ENCODE data around the gene OVOL3.

OVOL3 gene

DNA sequence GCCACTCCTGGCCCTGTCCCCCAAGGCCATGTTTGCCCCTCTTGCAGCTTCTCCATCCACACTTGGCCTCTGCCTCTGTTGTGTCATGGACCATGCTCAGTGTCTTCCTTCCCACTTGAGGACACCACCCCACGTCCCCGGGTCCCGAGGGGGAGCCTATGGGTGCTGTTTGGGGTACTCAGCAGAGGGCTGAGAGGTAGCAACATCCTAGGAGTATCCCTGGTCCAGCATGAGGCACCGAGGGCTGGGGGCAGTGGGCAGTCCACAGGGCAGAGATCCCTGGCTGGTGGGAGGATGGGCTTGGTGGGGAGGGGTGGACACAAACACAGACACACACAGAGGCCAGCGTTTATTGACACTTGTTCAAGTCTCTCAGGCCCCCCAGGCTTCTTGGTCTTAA, 39.6 kb downstream of the OVOL3 start:
- Histone ChIP-seq H3K27ac (replicated peaks) (no peak overlapping the region), H3K4me3 (replicated peaks; ENCODE audit: insufficient read depth, low read length) (no peak overlapping the region), H3K27me3 (ENCODE audit: insufficient read depth, poor library complexity, severe bottlenecking) (no peaks in the 10 kb centered on the region)
- no peak for DNase-seq (ENCODE audit: low read depth in 1 of 2, low spot score in 1 of 2)
- TF ChIP-seq SPI1 (IDR thresholded peaks at IDR 0.05; ENCODE audit: borderline replicate concordance, low read depth) (no peak), GABPA (IDR thresholded peaks at IDR 0.05; ENCODE audit: low read depth) (no peak), POLR2AphosphoS5 (IDR thresholded peaks at IDR 0.05; ENCODE audit: low read depth) (no peak)
- TF ChIP-seq, protein P1, sequence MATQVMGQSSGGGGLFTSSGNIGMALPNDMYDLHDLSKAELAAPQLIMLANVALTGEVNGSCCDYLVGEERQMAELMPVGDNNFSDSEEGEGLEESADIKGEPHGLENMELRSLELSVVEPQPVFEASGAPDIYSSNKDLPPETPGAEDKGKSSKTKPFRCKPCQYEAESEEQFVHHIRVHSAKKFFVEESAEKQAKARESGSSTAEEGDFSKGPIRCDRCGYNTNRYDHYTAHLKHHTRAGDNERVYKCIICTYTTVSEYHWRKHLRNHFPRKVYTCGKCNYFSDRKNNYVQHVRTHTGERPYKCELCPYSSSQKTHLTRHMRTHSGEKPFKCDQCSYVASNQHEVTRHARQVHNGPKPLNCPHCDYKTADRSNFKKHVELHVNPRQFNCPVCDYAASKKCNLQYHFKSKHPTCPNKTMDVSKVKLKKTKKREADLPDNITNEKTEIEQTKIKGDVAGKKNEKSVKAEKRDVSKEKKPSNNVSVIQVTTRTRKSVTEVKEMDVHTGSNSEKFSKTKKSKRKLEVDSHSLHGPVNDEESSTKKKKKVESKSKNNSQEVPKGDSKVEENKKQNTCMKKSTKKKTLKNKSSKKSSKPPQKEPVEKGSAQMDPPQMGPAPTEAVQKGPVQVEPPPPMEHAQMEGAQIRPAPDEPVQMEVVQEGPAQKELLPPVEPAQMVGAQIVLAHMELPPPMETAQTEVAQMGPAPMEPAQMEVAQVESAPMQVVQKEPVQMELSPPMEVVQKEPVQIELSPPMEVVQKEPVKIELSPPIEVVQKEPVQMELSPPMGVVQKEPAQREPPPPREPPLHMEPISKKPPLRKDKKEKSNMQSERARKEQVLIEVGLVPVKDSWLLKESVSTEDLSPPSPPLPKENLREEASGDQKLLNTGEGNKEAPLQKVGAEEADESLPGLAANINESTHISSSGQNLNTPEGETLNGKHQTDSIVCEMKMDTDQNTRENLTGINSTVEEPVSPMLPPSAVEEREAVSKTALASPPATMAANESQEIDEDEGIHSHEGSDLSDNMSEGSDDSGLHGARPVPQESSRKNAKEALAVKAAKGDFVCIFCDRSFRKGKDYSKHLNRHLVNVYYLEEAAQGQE (IDR thresholded peaks at IDR 0.05; ENCODE audit: insufficient replicate concordance, low read depth) = no peak
- TF ChIP-seq, protein P2, sequence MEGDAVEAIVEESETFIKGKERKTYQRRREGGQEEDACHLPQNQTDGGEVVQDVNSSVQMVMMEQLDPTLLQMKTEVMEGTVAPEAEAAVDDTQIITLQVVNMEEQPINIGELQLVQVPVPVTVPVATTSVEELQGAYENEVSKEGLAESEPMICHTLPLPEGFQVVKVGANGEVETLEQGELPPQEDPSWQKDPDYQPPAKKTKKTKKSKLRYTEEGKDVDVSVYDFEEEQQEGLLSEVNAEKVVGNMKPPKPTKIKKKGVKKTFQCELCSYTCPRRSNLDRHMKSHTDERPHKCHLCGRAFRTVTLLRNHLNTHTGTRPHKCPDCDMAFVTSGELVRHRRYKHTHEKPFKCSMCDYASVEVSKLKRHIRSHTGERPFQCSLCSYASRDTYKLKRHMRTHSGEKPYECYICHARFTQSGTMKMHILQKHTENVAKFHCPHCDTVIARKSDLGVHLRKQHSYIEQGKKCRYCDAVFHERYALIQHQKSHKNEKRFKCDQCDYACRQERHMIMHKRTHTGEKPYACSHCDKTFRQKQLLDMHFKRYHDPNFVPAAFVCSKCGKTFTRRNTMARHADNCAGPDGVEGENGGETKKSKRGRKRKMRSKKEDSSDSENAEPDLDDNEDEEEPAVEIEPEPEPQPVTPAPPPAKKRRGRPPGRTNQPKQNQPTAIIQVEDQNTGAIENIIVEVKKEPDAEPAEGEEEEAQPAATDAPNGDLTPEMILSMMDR (IDR thresholded peaks at IDR 0.05; ENCODE audit: insufficient read depth, low read length) = no peak

DNA sequence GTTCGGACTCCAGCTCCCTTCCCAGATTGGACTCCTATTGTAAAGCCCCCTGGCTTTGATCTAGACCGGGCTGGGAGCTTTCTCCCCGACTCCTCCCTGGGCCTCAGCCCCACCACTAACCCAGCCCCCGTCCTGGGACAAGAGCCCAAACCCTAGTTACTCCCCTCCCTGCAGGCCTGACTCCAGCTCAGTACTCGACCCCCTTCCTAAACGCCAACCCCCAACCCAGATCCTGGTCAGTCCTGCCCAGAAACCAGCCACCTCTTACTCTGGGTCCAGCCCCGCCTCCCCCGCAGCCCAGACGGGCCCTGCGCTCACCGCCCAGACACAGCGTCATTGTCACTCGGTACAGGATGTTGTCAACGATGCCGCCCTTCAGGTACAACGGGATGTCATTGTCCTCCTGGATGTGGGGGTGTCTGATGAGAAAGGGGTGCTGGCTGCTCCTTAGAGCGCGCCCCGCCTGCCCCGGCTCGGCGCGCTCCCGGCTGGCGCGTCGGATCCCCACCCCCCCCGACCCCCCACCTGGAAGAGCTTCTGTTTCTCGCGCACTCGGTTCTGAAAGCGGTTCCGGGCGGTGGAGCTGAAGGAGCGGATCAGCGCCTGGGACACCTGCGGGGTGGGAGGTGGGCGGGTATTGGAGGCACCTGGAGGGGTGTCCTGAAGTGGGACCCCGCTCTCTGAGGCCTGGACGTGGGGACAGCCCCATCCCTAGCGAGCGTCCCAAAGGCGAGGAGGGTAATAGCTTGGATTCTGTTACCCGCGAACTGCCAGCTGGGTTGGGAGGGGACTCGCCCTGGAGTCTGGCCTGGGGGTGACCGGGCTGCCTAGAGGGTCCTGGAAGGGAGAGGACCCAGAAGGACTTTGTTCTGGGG, 40.4 kb downstream of the OVOL3 start:
- Histone ChIP-seq H3K27me3 (ENCODE audit: insufficient read depth, poor library complexity, severe bottlenecking) (no peaks in the 10 kb centered on the region), H3K27ac (replicated peaks) (no peak overlapping the region), H3K4me3 (replicated peaks; ENCODE audit: insufficient read depth, low read length) (no peak overlapping the region)
- TF ChIP-seq, protein P2 (IDR thresholded peaks at IDR 0.05; ENCODE audit: insufficient read depth, low read length) = no peak
- TF ChIP-seq GABPA (IDR thresholded peaks at IDR 0.05; ENCODE audit: low read depth) (no peak), SPI1 (IDR thresholded peaks at IDR 0.05; ENCODE audit: borderline replicate concordance, low read depth) (no peak), POLR2AphosphoS5 (IDR thresholded peaks at IDR 0.05; ENCODE audit: low read depth) (no peak)
- TF ChIP-seq, protein P1 (IDR thresholded peaks at IDR 0.05; ENCODE audit: insufficient replicate concordance, low read depth) = no peak
- DNase-seq (ENCODE audit: low read depth in 1 of 2, low spot score in 1 of 2) = no peak

DNA sequence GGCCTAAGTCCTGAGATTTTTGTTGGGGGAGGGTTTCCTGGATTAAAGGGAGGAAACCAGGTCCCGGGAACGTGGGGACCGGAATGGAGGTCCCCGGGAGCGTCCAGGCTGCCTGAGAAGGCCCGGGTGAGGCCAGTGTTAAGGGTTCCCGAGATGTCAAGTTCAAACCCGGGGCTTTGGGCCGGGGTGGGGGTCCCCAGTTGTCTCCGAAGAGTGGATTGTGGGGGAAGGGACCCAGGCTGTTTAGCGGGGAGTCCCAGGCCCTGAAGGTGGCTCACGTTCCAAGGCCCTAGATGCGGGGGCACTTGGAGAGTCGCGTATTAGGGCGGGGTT, 41.0 kb downstream of the OVOL3 start:
- H3K4me3 ChIP-seq (replicated peaks; ENCODE audit: insufficient read depth, low read length) = no peak overlapping the region
- no peak overlapping the region for H3K27ac ChIP-seq (replicated peaks)
- TF ChIP-seq, protein P1 (IDR thresholded peaks at IDR 0.05; ENCODE audit: insufficient replicate concordance, low read depth) = no peak
- TF ChIP-seq, protein P2 (IDR thresholded peaks at IDR 0.05; ENCODE audit: insufficient read depth, low read length) = no peak
- TF ChIP-seq SPI1 (IDR thresholded peaks at IDR 0.05; ENCODE audit: borderline replicate concordance, low read depth) (no peak), GABPA (IDR thresholded peaks at IDR 0.05; ENCODE audit: low read depth) (no peak), POLR2AphosphoS5 (IDR thresholded peaks at IDR 0.05; ENCODE audit: low read depth) (no peak)
- H3K27me3 ChIP-seq (ENCODE audit: insufficient read depth, poor library complexity, severe bottlenecking) = no peaks in the 10 kb centered on the region
- no peak for DNase-seq (ENCODE audit: low read depth in 1 of 2, low spot score in 1 of 2)

Measured in HL-60 (cell line).